NB4 (cell line): Measurements from ENCODE around the gene FAM20B.

Source experiments
- DNase-seq: peaks from one replicate; pipeline ENCODE4 v3.0.0; 2010; ENCODE audit warnings: low read depth
- H3K4me3 ChIP-seq: one replicate; pipeline ENCODE4 v1.5.1; 2011; ENCODE audit warnings: mild to moderate bottlenecking, low read depth, low read length, moderate library complexity
- MYC ChIP-seq: IDR thresholded peaks from 2 replicates; pipeline ENCODE4 v1.6.1; 2011; ENCODE audit warnings: low read depth, low read length
- POLR2A ChIP-seq: IDR thresholded peaks from 2 replicates; pipeline ENCODE4 v1.6.1; 2011; ENCODE audit warnings: mild to moderate bottlenecking; ENCODE audit not compliant: insufficient read length; ENCODE audit errors: extremely low read depth
- TF ChIP-seq, protein P1 (sequence below): IDR thresholded peaks from one replicate; pipeline ENCODE4 v1.5.1; 2012; ENCODE audit warnings: low read depth, low read length
- TF ChIP-seq, protein P2 (sequence below): IDR thresholded peaks from 2 replicates; pipeline ENCODE4 v1.6.1; 2011; ENCODE audit warnings: low read depth, low read length

FAM20B gene

DNA sequence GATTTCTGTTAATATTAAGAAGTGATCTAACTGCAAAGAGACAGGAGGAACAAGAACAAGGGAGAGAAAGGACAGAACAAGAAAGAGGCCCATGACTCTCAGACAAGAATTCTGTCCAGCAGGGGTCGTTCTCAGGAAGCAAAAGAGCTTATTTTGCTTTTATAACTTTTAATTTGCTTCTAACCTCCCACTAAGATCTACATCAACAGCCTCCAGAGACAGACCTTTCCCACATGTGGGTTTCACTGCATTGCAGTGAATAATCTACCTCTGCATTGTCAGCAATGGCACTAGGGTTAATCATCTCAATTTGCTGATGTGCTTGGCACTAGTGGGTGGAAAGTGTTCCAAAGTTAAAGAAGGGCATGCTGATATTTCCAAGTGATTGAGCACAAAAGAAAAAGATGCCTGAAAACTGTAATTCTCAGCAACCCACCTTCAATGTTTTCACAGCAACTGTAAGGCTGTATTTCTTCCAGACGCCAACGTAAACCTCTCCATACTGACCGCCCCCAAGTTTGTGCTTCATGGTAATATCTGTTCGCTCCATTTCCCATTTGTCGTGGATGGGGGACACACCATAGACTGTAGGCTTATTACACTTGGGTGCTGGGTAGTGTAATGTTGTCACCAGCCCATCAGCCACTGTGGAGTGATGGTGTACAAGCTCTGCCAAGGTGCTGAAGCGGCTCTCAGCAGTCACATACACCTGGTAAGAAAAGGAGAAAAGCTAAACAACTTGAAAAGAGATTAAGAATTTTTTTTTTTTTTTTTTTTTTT is 95.7 kb downstream of the FAM20B start:
- no peak overlapping the region for H3K4me3 ChIP-seq
- peak; percentile 62 for DNase-seq
- TF ChIP-seq, protein P1, sequence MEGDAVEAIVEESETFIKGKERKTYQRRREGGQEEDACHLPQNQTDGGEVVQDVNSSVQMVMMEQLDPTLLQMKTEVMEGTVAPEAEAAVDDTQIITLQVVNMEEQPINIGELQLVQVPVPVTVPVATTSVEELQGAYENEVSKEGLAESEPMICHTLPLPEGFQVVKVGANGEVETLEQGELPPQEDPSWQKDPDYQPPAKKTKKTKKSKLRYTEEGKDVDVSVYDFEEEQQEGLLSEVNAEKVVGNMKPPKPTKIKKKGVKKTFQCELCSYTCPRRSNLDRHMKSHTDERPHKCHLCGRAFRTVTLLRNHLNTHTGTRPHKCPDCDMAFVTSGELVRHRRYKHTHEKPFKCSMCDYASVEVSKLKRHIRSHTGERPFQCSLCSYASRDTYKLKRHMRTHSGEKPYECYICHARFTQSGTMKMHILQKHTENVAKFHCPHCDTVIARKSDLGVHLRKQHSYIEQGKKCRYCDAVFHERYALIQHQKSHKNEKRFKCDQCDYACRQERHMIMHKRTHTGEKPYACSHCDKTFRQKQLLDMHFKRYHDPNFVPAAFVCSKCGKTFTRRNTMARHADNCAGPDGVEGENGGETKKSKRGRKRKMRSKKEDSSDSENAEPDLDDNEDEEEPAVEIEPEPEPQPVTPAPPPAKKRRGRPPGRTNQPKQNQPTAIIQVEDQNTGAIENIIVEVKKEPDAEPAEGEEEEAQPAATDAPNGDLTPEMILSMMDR, result peak; percentile 41
- TF ChIP-seq POLR2A, result no peak

DNA sequence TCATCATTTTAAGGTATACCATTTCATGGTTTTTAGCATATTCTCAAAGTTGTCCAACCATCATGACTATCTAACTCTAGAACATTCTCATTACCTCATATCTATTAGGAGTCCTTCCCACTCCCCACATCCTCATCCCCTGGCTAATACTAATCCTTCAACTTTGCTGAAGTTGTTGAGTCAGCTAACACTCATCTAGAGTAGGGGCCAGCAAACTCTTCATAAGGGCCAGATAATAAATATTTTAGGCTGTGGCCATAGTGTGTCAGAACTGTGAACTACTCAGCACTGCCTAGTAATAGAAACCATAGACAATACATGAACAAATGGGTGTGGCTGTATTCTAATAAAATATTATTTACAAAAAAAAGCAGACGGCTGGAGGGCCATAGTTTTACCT is 99.2 kb downstream of the FAM20B start:
- H3K4me3 ChIP-seq, result no peak overlapping the region
- DNase-seq, result no peak
- TF ChIP-seq, protein P1, result no peak
- TF ChIP-seq, protein P2, sequence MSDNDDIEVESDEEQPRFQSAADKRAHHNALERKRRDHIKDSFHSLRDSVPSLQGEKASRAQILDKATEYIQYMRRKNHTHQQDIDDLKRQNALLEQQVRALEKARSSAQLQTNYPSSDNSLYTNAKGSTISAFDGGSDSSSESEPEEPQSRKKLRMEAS, result no peak
- TF ChIP-seq POLR2A (no peak), MYC (no peak)
